Activated gamma-delta T cell (primary cell): Measurements from ENCODE around the gene GCNT2.
"Not testable (repeated sequence)": the region's sequence is repeated elsewhere in the genome, so short reads cannot be mapped to it uniquely, and the experiment has no call there.

Source experiments
- DNase-seq: peaks from one replicate; lab custom pipeline; 2025; lab: John Stamatoyannopoulos, UW

The GCNT2 gene

DNA sequence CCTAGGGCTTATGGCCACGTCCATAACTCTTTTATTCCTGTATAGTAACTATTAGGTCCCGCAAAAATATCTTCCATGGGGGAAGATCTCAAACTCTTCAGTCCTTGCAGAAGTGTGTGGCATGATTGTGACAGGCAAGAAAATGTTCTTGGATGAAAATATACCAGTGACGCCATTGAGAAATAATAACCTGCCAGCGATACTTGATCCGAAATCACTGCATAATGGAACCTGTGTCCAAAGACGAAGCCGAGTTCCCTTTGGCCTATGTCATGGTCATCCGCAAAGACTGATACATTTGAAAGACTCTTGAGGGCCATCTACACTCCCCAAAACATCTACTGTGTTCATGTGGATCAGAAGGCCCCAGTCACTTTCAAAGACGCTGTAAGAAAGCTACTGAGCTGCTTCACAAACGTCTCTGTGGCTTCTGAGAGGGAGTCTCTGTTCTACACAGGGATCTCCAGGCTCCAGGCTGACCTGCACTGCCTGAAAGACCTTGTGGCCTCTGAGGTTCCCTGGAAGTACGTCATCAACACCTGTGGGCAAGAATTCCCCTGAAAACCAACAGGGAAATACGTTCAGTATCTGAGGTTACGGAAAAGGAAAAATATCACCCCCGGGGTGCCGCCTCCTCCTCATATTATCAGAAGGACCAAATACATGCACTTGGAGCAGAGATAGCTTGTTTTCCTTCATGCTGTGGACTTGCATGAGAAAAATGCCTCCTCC is 6.9 kb upstream of the GCNT2 start:
- no peak for DNase-seq

DNA sequence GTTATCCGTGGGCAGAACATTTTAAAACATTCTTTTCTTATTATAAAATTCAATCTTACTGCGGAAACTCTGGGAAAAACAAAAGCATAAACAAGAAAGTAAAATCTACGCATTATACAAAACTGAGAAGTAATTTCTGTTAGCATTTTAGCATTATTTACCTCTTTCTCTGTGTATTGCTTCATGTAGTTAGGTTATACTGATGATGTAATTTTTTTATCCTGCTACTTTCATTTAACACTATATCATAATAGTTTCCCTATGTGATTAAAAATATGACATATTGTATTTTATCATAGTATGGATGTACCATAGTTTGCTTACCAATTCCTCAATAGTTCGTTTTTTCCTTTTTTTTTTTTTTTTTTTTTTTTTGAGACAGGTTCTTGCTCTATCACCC is 4.2 kb upstream of the GCNT2 start:
- no peak for DNase-seq

- no peak for DNase-seq
These were observed 2.4 kb upstream of the GCNT2 start for GRCh38 chr6:10518557-10519407.

DNA sequence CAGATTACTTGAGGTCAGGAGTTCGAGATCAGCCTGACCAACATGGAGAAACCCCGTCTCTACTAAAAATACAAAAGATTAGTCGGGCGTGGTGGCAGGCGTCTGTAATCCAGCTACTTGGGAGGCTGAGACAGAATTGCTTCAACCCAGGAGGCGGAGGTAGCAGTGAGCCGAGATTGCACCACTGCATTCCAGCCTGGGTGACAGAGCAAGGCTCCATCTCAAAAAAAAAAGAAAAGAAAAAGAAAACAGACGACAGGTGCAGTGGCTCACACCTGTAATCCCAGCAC is 1.8 kb upstream of the GCNT2 start:
- not testable (repeated sequence) for DNase-seq

GRCh38 chr6:10520468-10520867 is 683 bp upstream of the GCNT2 start:
- no peak for DNase-seq

- no peak for DNase-seq
These were observed 1.9 kb downstream of the GCNT2 start for GRCh38 chr6:10522929-10523573.

GRCh38 chr6:10526156-10526555 is 5.0 kb downstream of the GCNT2 start:
- no peak for DNase-seq

DNA sequence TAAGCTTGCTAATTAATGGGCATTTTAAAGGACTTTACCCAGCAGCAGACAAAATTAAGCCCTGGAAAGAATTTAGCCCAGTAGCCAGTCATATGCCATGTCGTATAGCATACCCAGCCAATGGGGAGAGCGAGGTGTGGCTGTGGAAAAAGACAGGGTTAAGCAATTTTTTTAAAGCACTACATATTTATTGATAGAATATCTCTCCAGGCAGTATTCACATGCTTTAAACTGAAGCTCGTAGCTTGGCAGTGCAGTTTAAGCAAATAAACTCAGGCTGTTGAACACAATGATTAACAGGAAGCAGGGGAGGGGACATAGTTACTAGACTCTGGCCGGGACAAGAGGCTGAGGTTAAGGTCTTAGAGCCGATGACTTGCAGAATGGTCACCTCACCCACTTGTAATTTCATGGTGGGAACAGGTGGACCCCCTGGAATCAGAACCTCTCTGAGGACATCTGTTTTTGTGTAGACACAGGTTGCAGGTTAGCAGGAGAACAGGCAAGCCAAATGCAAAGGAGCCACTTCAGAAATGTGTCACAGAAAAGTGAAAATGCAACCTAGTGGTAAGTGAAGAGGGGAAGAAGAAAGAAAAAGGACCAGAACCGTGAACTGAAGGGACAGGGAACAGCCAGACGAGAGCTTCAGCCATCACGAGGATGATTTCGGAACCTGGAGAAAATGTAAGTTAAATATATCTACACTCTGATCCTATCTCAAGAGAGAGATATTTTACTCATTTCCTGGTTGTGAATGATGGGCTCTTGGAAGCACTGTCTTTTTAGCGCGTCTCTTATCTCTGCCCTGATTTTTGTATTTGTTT is 7.2 kb downstream of the GCNT2 start:
- DNase-seq = no peak

DNA sequence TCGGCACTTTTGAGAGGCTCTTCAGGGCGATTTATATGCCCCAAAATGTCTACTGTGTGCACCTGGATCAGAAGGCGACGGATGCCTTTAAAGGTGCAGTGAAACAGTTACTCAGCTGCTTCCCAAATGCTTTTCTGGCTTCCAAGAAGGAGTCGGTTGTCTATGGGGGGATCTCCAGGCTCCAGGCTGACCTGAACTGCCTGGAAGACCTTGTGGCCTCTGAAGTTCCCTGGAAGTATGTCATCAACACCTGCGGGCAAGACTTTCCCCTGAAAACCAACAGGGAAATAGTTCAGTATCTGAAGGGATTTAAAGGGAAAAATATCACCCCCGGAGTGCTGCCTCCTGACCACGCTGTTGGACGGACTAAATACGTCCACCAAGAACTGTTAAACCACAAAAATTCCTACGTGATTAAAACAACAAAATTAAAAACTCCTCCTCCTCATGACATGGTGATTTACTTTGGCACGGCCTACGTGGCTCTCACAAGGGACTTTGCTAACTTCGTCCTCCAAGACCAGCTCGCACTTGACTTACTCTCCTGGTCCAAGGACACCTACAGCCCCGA is 8.2 kb downstream of the GCNT2 start:
- no peak for DNase-seq

GRCh38 chr6:10529828-10530374 is 8.8 kb downstream of the GCNT2 start:
- not testable (repeated sequence) for DNase-seq

- DNase-seq = no peak
These were observed 10.4 kb downstream of the GCNT2 start for GRCh38 chr6:10531503-10531902.

DNA sequence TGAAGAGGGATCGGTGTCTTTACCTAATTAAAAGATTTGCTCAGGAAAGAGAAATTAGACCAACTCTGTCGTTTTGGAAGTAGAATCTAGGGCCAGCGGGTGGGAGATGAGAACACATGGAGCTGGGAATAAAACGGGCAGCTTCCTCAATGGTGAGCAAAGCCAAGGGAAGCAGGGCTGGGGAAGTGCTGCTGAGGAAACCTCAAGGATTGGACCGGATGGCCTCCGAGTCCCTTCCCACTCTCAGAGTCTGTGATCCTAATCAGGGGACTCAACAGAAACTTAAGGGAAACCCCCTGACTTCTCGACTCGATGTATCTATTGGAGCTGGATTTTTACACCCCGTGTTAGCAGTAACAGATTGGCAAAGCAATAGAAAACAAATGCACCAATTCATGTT is 10.8 kb downstream of the GCNT2 start:
- DNase-seq = no peak

GRCh38 chr6:10532392-10532791 is 11.2 kb downstream of the GCNT2 start:
- no peak for DNase-seq

DNA sequence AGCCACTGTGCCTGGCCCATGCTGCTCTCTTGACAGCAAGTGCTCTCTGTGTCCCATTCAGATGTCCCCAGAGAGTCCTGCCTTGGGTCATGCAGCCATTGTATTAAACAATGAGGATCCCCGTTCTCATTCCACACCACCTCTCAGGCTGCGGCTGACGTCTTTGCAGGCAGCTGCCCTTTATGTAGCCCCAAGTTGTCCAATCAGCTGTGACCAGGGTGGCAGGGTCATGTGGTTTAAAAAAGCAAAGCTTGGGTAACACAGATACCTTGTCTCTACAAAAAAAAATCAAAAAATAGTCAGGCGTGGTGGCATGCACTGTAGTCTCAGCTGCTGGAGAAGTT is 13.2 kb downstream of the GCNT2 start:
- no peak for DNase-seq

- DNase-seq = no peak
These were observed 14.0 kb downstream of the GCNT2 start for GRCh38 chr6:10535193-10535592.

- no peak for DNase-seq
These were observed 16.6 kb downstream of the GCNT2 start for GRCh38 chr6:10537726-10538125.

- DNase-seq = no peak
These were observed 19.1 kb downstream of the GCNT2 start for GRCh38 chr6:10540073-10540746.

- DNase-seq = no peak
These were observed 20.4 kb downstream of the GCNT2 start for GRCh38 chr6:10541591-10541990.

GRCh38 chr6:10542213-10542612 is 21.1 kb downstream of the GCNT2 start:
- no peak for DNase-seq

DNA sequence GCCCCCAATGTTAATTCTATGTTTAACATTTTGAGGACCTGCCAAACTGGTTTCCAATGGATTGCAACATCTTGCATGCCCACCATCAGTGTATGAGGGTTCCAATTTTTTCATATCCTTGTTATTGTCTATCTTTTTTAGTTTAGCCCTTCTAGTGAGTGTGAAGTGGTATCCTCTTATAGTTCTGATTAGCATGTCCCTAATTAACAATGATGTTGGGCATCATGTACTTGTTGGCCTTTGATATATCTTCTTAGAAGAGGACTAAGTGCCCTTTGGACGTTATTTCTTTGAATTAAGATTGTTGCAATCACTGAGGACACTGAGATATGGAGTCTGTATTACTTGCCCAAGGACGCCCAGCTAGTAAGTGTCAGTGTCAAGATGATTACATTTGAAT is 22.3 kb downstream of the GCNT2 start:
- no peak for DNase-seq

DNA sequence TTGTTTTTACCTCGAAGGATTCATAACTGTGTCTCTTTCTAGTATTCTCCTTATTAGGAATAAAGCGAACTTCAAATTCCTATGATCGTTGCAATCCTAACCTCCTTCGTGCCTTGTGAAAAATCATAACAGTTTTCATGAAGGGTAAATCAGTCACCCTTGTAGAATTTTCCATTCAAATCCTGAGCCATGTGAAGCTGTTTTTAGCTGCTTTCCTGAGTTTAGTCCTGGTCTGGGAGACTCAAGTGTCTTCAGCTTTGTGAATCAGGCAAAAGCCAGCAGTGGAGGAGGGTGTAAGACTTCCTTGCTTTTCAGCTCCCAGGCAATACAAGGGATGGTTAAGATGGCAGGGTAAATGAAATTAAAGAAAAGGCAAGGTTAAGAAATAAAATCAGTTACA is 24.3 kb downstream of the GCNT2 start:
- no peak for DNase-seq
